IMR-90 (cell line): Measurements from ENCODE around the gene CDHR4. TPM values are rescaled to one million over a fixed set of nuclear protein-coding genes. Genes with fewer than 3 reads are reported as not detected.

Source experiments
- ATAC-seq: fragments of 200-7000 bp; cut with Tn5 transposase; 2 replicates; pipeline ENCODE4 v1.9.1; 2020; ENCODE audit warnings: low read depth, mild to moderate bottlenecking, moderate library complexity
- BruUV-seq: library from RNA; stranded (reverse); fragments of 400-500 nt; replicated peaks from 2 replicates; lab custom pipeline; 2021; lab: Mats Ljungman, UMichigan
- CTCF ChIA-PET: fragments of 300-600 bp; formaldehyde crosslinking; extraction: SDS; loops from one replicate; lab custom pipeline; 2021; ENCODE audit warnings: antibody characterized with exemption; lab: Yijun Ruan, JAX
- POLR2A ChIA-PET: fragments of 300-600 bp; sonication (Branson Sonifier 250); formaldehyde crosslinking; loops from one replicate; lab custom pipeline; 2022; ENCODE audit warnings: antibody characterized with exemption; ENCODE audit not compliant: unreplicated experiment; lab: Charles Lee
- DNase-seq: peaks from one replicate; pipeline ENCODE4 v3.0.0; 2013
- H2AFZ ChIP-seq: replicated peaks from 2 replicates; pipeline ENCODE3; 2013; ENCODE audit warnings: low read length, mild to moderate bottlenecking; ENCODE audit not compliant: poor library complexity
- H2AK5ac ChIP-seq: 2 replicates; pipeline ENCODE4 v1.6.1; 2013; ENCODE audit warnings: low read depth, low read length, inconsistent platforms
- H2AK9ac ChIP-seq: replicated peaks from 2 replicates; pipeline ENCODE3; 2013; ENCODE audit warnings: mild to moderate bottlenecking, low read depth, low read length, moderate library complexity; ENCODE audit not compliant: poor library complexity
- H2BK120ac ChIP-seq: 2 replicates; pipeline ENCODE4 v1.6.1; 2013; ENCODE audit warnings: low read depth, low read length, inconsistent platforms
- H2BK15ac ChIP-seq: 3 replicates; pipeline ENCODE4 v1.6.1; 2013; ENCODE audit warnings: low read depth, low read length, inconsistent platforms
- H2BK20ac ChIP-seq: 2 replicates; pipeline ENCODE4 v1.6.1; 2013; ENCODE audit warnings: low read depth, mild to moderate bottlenecking, inconsistent platforms, low read length, moderate library complexity
- H2BK5ac ChIP-seq: 2 replicates; pipeline ENCODE4 v1.6.1; 2013; ENCODE audit warnings: mild to moderate bottlenecking, low read depth, low read length, inconsistent platforms; ENCODE audit not compliant: poor library complexity, severe bottlenecking
- H3K14ac ChIP-seq: replicated peaks from 2 replicates; pipeline ENCODE4 v1.6.1; 2013; ENCODE audit warnings: low read depth, low read length, inconsistent platforms
- H3K18ac ChIP-seq: 2 replicates; pipeline ENCODE4 v1.6.1; 2013; ENCODE audit warnings: low read depth, low read length, control low read depth
- H3K23ac ChIP-seq: 2 replicates; pipeline ENCODE4 v1.6.1; 2013; ENCODE audit warnings: low read depth, low read length, inconsistent platforms
- H3K27ac ChIP-seq: 2 replicates; pipeline ENCODE4 v1.5.1; 2013; ENCODE audit warnings: mild to moderate bottlenecking, control low read depth, low read length; ENCODE audit not compliant: insufficient read depth
- H3K27me3 ChIP-seq: 2 replicates; pipeline ENCODE4 v1.6.1; 2013; ENCODE audit warnings: low read length; ENCODE audit not compliant: control insufficient read depth, insufficient read depth
- H3K36me3 ChIP-seq: 2 replicates; pipeline ENCODE4 v1.6.1; 2013; ENCODE audit warnings: low read length, mixed read lengths; ENCODE audit not compliant: control insufficient read depth, insufficient read depth
- H3K4ac ChIP-seq: 2 replicates; pipeline ENCODE4 v1.6.1; 2013; ENCODE audit warnings: low read depth, low read length, inconsistent platforms
- H3K4me1 ChIP-seq: 2 replicates; pipeline ENCODE4 v1.6.1; 2013; ENCODE audit warnings: low read length, mixed read lengths; ENCODE audit not compliant: control insufficient read depth, insufficient read depth
- H3K4me2 ChIP-seq: 2 replicates; pipeline ENCODE4 v1.6.1; 2013; ENCODE audit warnings: low read depth, mild to moderate bottlenecking, control low read depth, low read length, moderate library complexity
- H3K4me3 ChIP-seq: 2 replicates; pipeline ENCODE4 v1.5.1; 2013; ENCODE audit warnings: low read depth, mild to moderate bottlenecking, control low read depth, low read length, moderate library complexity; ENCODE audit not compliant: insufficient read depth
- H3K56ac ChIP-seq: 2 replicates; pipeline ENCODE4 v1.6.1; 2013; ENCODE audit warnings: low read length, inconsistent platforms; ENCODE audit not compliant: insufficient read depth; ENCODE audit errors: extremely low read depth
- H3K79me1 ChIP-seq, 2 experiments: 2 replicates each; pipeline ENCODE4 v1.6.1; 2013; ENCODE audit warnings: low read length in 2 of 2, inconsistent platforms in 1 of 2, low read depth in 1 of 2
- H3K9ac ChIP-seq: 2 replicates; pipeline ENCODE4 v1.6.1; 2013; ENCODE audit warnings: low read depth, low read length, control low read depth
- H3K9me1 ChIP-seq: 2 replicates; pipeline ENCODE4 v1.6.1; 2013; ENCODE audit warnings: low read length, inconsistent platforms; ENCODE audit not compliant: insufficient read depth
- H3K9me3 ChIP-seq: 2 replicates; pipeline ENCODE4 v1.6.1; 2013; ENCODE audit warnings: low read length; ENCODE audit not compliant: control insufficient read depth, insufficient read depth
- H4K20me1 ChIP-seq: 2 replicates; pipeline ENCODE4 v1.6.1; 2013; ENCODE audit warnings: low read length, inconsistent platforms; ENCODE audit not compliant: insufficient read depth
- H4K5ac ChIP-seq: 2 replicates; pipeline ENCODE4 v1.6.1; 2013; ENCODE audit warnings: mild to moderate bottlenecking, low read depth, low read length, control low read depth
- H4K8ac ChIP-seq, 2 experiments: 2 replicates each; pipeline ENCODE4 v1.6.1; 2013; ENCODE audit warnings: low read depth in 2 of 2, low read length in 2 of 2, control low read depth in 1 of 2, inconsistent platforms in 1 of 2
- H4K91ac ChIP-seq: 2 replicates; pipeline ENCODE4 v1.6.1; 2013; ENCODE audit warnings: low read depth, low read length, inconsistent platforms; ENCODE audit not compliant: insufficient read depth
- MAZ ChIP-seq: IDR thresholded peaks from 2 replicates; pipeline ENCODE4 v1.6.1; 2012; ENCODE audit warnings: low read depth, mild to moderate bottlenecking, low read length, improper control_type of control experiment, moderate library complexity, borderline replicate concordance
- MXI1 ChIP-seq: IDR thresholded peaks from 2 replicates; pipeline ENCODE4 v1.6.1; 2012; ENCODE audit warnings: low read depth, mild to moderate bottlenecking, low read length, moderate library complexity, borderline replicate concordance
- NFE2L2 ChIP-seq: fragments of 150-350 bp; IDR thresholded peaks from 2 replicates; pipeline ENCODE4 v1.6.1; 2016; ENCODE audit warnings: low read depth, mild to moderate bottlenecking, low read length
- SMC3 ChIP-seq: fragments of 150-350 bp; IDR thresholded peaks from 2 replicates; pipeline ENCODE4 v1.6.1; 2016; ENCODE audit warnings: low read depth, mild to moderate bottlenecking, antibody characterized with exemption, low read length, moderate library complexity
- WGBS, 2 experiments: methylation state at CpG; one replicate each; pipeline versions ENCODE4 v1.1.5 to v1.1.7; 2013; ENCODE audit warnings: missing lambda C conversion rate in 2 of 2; ENCODE audit not compliant: insufficient read length in 1 of 2; ENCODE audit errors: extremely low coverage in 2 of 2; 5-methylcytosine and 5-hydroxymethylcytosine counted together
- dilution Hi-C: fragments of 300-500 bp; cut with HindIII; formaldehyde crosslinking; loops from one replicate; pipeline ENCODE4 v1.14.3; 2018; ENCODE audit warnings: low sequenced_read_pairs; ENCODE audit not compliant: unreplicated experiment
- in situ Hi-C: fragments of 300-500 bp; cut with MboI; formaldehyde crosslinking; loops from 3 replicates; pipeline ENCODE4 v1.14.3; 2019; ENCODE audit warnings: low sequenced_read_pairs, inconsistent platforms, mixed read lengths
- intact Hi-C: fragments of 100-400 bp; cut with micrococcal nuclease; formaldehyde crosslinking; loops from 2 replicates; pipeline ENCODE4 v1.10.0; 2022
- polyA plus RNA-seq, 3 experiments: library from polyadenylated mRNA; depleted of rRNA; stranded (reverse); fragments of >200 nt; gene quantifications; 2 replicates each; pipeline ENCODE4 v1.2.3, GENCODE V29; 2012; ENCODE audit warnings: low replicate concordance in 1 of 3
- total RNA-seq: library from RNA; depleted of rRNA; stranded (reverse); fragments of >200 nt; gene quantifications from 2 replicates; pipeline ENCODE4 v1.2.3, GENCODE V29; 2012

Gene CDHR4
- total and polyA plus RNA-seq, 2 of the 4 experiments (the other 2 are of a cell fraction): not detected

GRCh38 chr3:49771340-49771938, 28.2 kb downstream of the CDHR4 start:
- no CpG with 5 or more reads among the region's 1 CpG for WGBS, 2 experiments
- POLR2A ChIA-PET: no interaction called here
- Histone ChIP-seq H4K5ac (no peak overlapping the region), H3K9ac (no peak overlapping the region), H3K9me1 (peaks cover 5% of the 10 kb centered on the region; the same call in 1 of the 2 replicates), H3K27ac (no peak overlapping the region), H2AK9ac (no peak overlapping the region), H3K4me3 (no peak overlapping the region), H3K4ac (no peak overlapping the region), H4K20me1 (peaks cover 67% of the 10 kb centered on the region), H3K4me1 (peaks cover 12% of the 10 kb centered on the region), H3K18ac (no peak overlapping the region), H2BK5ac (peak overlapping the region; percentile 26), H3K14ac (no peak overlapping the region), H3K36me3 (peaks cover 3% of the 10 kb centered on the region; the same call in 1 of the 2 replicates), H3K23ac (no peak overlapping the region), H2AK5ac (no peak overlapping the region), H4K91ac (no peak overlapping the region), H3K79me1 (peaks cover 27 to 58% of the 10 kb centered on the region in 2 experiments), H2BK20ac (no peak overlapping the region), H2BK120ac (no peak overlapping the region), H4K8ac (no peak overlapping the region), H2BK15ac (no peak overlapping the region), H2AFZ (no peak overlapping the region), H3K56ac (no peak overlapping the region), H3K9me3 (no peaks in the 10 kb centered on the region), H3K27me3 (no peaks in the 10 kb centered on the region), H3K4me2 (no peak overlapping the region)
- ATAC-seq (no peak), DNase-seq (peak; percentile 46)
- in situ Hi-C loops (no loop called here), intact Hi-C loops (no loop called here), dilution Hi-C loops (no loop called here)
- BruUV-seq: no TSS peak
- CTCF ChIA-PET: interaction anchor here (0.7 to 1.1 kb wide), 2 partner anchors 31 to 127 kb away, joined by 3 to 4 read pairs; no protein-coding TSS in a partner anchor
- TF ChIP-seq MAZ (no peak), SMC3 (no peak), MXI1 (no peak), NFE2L2 (no peak)
